ENCODE measurements around the gene DLX6. TPM values are rescaled to one million over a fixed set of nuclear protein-coding genes. Genes with fewer than 3 reads are reported as not detected.

Gene DLX6
- total RNA-seq, 1 experiment from 2014 or later: 1.1 TPM

DNA sequence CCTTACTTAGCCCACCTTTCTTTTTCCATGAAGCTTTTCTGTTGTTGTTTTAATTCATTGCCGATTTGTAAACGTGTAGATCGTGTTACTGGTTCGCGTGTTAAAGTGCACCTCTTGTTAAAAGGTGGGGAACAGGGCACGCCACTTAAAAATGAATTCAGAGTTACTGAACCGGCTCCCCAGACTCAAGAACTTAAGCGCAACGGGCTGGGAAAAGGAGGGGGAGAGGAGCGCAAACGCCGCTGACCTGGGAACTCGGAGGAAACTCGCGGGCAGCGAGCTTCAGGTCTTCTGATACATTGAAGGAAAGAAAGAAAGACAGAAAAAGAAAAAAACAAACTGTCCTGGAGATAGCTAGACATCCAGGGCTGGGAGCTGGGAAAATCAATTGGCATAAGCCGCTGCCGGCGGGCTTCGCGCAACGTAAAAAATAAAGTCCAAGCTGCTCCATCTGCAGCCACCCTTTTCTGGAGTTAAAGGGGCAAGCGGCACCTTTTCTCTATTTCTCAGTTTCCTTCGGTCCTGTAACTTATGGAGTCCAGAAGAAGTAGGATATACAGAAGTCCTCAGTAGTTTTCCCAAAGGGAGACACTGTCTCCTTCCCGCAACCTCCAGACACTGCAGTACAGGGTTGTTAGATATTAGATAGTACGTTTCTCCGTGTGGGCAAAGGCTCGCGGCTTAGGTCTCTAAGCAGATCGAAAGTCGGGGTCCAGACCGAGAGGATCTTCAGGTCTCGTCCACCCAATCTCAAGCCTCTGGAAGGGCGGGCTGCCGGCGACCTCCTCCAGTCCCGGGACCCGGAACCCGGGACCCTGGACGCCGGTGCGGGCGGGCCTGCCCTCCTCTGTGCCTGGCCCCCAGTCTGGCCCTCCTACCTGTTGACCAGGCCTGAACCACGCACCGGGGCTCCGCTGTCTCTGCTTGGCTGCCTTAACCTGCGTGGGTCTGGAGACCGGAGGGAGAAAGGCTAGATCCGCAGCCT is 1.8 kb upstream of the DLX6 start:
- intact Hi-C loops (cut with micrococcal nuclease; ENCODE audit: unreplicated experiment): no loop called here
- no peak overlapping the region for H3K27ac Mint-ChIP-seq (ENCODE audit: unreplicated experiment)
- no TSS peak for BruUV-seq (replicated peaks)
- no peak for DNase-seq
- peaks cover 14% of the 10 kb centered on the region for H3K27me3 Mint-ChIP-seq (ENCODE audit: unreplicated experiment)
- no peaks in the 10 kb centered on the region for H3K4me1 Mint-ChIP-seq (ENCODE audit: low read depth, unreplicated experiment)
- H3K4me3 Mint-ChIP-seq (ENCODE audit: low read depth, unreplicated experiment): no peak overlapping the region
- TF ChIP-seq, protein P1, sequence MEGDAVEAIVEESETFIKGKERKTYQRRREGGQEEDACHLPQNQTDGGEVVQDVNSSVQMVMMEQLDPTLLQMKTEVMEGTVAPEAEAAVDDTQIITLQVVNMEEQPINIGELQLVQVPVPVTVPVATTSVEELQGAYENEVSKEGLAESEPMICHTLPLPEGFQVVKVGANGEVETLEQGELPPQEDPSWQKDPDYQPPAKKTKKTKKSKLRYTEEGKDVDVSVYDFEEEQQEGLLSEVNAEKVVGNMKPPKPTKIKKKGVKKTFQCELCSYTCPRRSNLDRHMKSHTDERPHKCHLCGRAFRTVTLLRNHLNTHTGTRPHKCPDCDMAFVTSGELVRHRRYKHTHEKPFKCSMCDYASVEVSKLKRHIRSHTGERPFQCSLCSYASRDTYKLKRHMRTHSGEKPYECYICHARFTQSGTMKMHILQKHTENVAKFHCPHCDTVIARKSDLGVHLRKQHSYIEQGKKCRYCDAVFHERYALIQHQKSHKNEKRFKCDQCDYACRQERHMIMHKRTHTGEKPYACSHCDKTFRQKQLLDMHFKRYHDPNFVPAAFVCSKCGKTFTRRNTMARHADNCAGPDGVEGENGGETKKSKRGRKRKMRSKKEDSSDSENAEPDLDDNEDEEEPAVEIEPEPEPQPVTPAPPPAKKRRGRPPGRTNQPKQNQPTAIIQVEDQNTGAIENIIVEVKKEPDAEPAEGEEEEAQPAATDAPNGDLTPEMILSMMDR (IDR thresholded peaks at IDR 0.05; ENCODE audit: unreplicated experiment): no peak
- H3K36me3 Mint-ChIP-seq (ENCODE audit: insufficient read depth, unreplicated experiment): peaks cover 9% of the 10 kb centered on the region
- CTCF ChIA-PET: no interaction called here
- no peaks in the 10 kb centered on the region for H3K9me3 Mint-ChIP-seq (ENCODE audit: low read depth, unreplicated experiment)

DNA sequence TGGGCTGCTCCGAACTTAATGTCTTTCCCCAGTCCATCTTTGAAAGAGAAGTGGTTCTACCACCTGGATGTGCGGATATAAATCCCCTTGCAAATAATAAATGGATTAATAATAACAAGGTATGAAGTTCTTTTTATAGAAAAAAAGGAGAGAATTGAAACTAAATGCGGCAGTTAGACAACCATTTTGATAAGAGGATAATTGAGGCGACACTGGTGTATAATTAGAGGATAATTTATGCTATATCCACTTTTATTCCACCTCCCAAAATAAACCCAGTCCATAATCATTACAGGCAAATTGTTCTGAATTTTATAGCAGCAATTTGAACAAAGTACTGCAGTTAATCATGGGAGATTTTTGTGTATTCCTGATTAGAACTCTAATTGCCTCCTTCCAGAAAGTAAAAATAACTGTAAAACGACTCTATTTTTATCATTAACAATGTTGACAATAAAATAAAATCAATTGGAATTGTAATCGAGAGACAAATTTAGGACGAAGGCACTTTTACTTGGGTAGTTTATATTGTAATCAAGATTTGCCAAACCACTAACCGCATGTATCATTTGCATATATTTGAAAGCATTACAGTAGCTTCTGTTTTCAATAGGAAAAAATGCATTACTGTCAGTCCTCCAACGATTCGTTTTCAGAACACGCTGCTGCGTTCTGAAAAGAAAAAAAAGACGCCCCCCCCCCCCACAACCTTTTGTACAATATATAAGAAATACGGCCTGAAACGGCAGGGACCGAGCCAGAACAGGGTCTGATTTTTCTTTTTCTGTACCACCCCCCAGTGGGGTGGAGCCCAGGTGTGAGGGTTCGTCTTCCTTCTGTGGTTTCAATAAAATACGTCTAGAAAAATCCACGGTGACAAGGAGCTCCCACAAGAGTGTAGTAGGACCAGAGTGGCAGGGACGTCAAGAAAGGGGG is 838 bp upstream of the DLX6 start:
- intact Hi-C loops (cut with micrococcal nuclease; ENCODE audit: unreplicated experiment): no loop called here
- TF ChIP-seq, protein P1 (IDR thresholded peaks at IDR 0.05; ENCODE audit: unreplicated experiment): no peak
- H3K36me3 Mint-ChIP-seq (ENCODE audit: insufficient read depth, unreplicated experiment): peaks cover 9% of the 10 kb centered on the region
- no peaks in the 10 kb centered on the region for H3K9me3 Mint-ChIP-seq (ENCODE audit: low read depth, unreplicated experiment)
- peak overlapping the region; percentile 73 for H3K4me3 Mint-ChIP-seq (ENCODE audit: low read depth, unreplicated experiment)
- no peaks in the 10 kb centered on the region for H3K4me1 Mint-ChIP-seq (ENCODE audit: low read depth, unreplicated experiment)
- H3K27ac Mint-ChIP-seq (ENCODE audit: unreplicated experiment): peak overlapping the region; percentile 15
- no peak for DNase-seq
- H3K27me3 Mint-ChIP-seq (ENCODE audit: unreplicated experiment): peaks cover 9% of the 10 kb centered on the region
- no TSS peak for BruUV-seq (replicated peaks)
- CTCF ChIA-PET: interaction anchor here (0.6 kb wide), 1 partner anchor 916 kb away, joined by 3 read pairs; no protein-coding TSS in a partner anchor

DNA sequence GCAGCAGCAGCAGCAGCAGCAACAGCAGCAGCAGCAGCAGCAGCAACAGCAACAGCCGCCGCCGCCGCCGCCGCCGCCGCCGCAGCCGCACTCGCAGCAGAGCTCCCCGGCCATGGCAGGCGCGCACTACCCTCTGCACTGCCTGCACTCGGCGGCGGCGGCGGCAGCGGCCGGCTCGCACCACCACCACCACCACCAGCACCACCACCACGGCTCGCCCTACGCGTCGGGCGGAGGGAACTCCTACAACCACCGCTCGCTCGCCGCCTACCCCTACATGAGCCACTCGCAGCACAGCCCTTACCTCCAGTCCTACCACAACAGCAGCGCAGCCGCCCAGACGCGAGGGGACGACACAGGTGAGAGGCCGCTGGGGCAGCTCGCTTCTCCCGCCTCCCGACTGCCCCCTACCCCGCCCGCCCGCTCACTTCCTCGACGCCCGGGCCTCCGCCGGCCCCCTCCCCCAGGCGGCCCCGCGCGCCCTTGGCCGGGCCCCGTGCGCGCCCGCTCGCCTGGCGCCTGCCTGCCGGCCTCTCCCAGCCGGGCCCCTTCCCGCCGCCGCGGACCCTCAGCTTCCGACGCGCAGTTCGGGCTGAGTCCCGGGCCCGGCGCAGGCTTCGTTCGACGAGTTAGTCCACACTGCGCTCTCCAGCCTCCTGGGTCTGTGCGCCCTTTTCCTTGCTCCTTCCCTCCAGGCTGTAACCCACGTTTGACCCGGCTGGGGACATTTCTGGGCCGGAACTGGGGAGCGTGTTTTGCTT is 882 bp downstream of the DLX6 start:
- peaks cover 17% of the 10 kb centered on the region for H3K27me3 Mint-ChIP-seq (ENCODE audit: unreplicated experiment)

More for the DNA sequence above, 882 bp downstream of the DLX6 start:
- Mint-ChIP-seq H3K27ac (ENCODE audit: unreplicated experiment) (no peak overlapping the region), H3K36me3 (ENCODE audit: insufficient read depth, unreplicated experiment) (peaks cover 9% of the 10 kb centered on the region), H3K4me1 (ENCODE audit: low read depth, unreplicated experiment) (no peaks in the 10 kb centered on the region), H3K4me3 (ENCODE audit: low read depth, unreplicated experiment) (peak overlapping the region; percentile 73), H3K9me3 (ENCODE audit: low read depth, unreplicated experiment) (no peaks in the 10 kb centered on the region)
- CTCF ChIA-PET: no interaction called here
- TF ChIP-seq, protein P1 (IDR thresholded peaks at IDR 0.05; ENCODE audit: unreplicated experiment): no peak
- DNase-seq: peak; percentile 41
- intact Hi-C loops (cut with micrococcal nuclease; ENCODE audit: unreplicated experiment): no loop called here
- no TSS peak for BruUV-seq (replicated peaks)
